Adrenal gland (tissue), 12 donors: ENCODE measurements around the gene IL1RAPL2. TPM values are rescaled to one million over a fixed set of nuclear protein-coding genes. Genes with fewer than 3 reads are reported as not detected.

Source experiments
- DNase-seq, 7 donors: peaks; one replicate each; pipeline ENCODE4 v3.0.0-alpha.2; 2019 to 2020
- H3K27ac ChIP-seq, 5 donors: fragments of 200-600 bp; sonication (generic) in 4 of 5; 1 replicate in 3 of 5; 2 replicates in 2 of 5; pipeline versions ENCODE4 v1.5.1 to v1.8.0; 2016 to 2020; ENCODE audit warnings: mild to moderate bottlenecking in 1 of 5
- H3K27me3 ChIP-seq: fragments of 200-600 bp; 2 replicates; pipeline ENCODE4 v1.8.0; 2021
- H3K36me3 ChIP-seq, 2 donors: fragments of 200-600 bp; replicated peaks in 1 of 2; 1 replicate in 1 of 2; 2 replicates in 1 of 2; pipeline versions ENCODE4 v1.5.1 to v1.8.0; 2018 to 2022
- H3K4me1 ChIP-seq, 2 donors: fragments of 200-600 bp; replicated peaks in 1 of 2; 1 replicate in 1 of 2; 2 replicates in 1 of 2; pipeline versions ENCODE4 v1.5.1 to v1.8.0; 2018 to 2021
- H3K4me3 ChIP-seq, 4 donors: fragments of 200-600 bp; sonication (generic) in 3 of 4; one replicate each; pipeline ENCODE4 v1.5.1; 2016 to 2018
- H3K9me3 ChIP-seq, 3 donors: fragments of 200-600 bp; sonication (generic) in 1 of 3; replicated peaks in 1 of 3; 1 replicate in 2 of 3; 2 replicates in 1 of 3; pipeline versions ENCODE4 v1.5.1 to v1.8.0; 2016 to 2021
- POLR2A ChIP-seq, 2 donors: fragments of 450-650 bp; IDR thresholded peaks; one replicate each; pipeline ENCODE4 v1.6.1; 2017; ENCODE audit warnings: antibody characterized with exemption in 2 of 2, mild to moderate bottlenecking in 2 of 2, moderate library complexity in 1 of 2
- WGBS, 4 donors: extraction: QIAGEN DNeasy Blood & Tissue Kit in 2 of 4; methylation state at CpG; one replicate each; pipeline versions ENCODE4 v1.1.5 to v1.1.7; 2013 to 2017; 5-methylcytosine and 5-hydroxymethylcytosine counted together
- intact Hi-C, 2 donors: fragments of 100-400 bp; cut with DNase I; formaldehyde crosslinking; loops; one replicate each; pipeline versions ENCODE4 v1.14.1 to v1.15.0; 2022 to 2023
- polyA plus RNA-seq, 3 donors: library from polyadenylated mRNA; stranded (reverse); fragments of 200-250 nt in 2 of 3; fragments of 350-450 nt in 1 of 3; fragmentation: Illumina TruSeq in 1 of 3; extraction: RNeasy Lipid Tissue Mini Kit (QIAGEN cat#74804) in 1 of 3; gene quantifications; one replicate each; pipeline ENCODE4 v1.2.3, GENCODE V29; 2013 to 2014
- total RNA-seq, 9 donors: library from RNA; depleted of rRNA in 4 of 9; stranded (reverse); fragments of >200 nt in 4 of 9; fragments of 120-200 nt in 1 of 9; fragmentation: NEBNext Ultra II Directional in 1 of 9; extraction: Animal tissue kit (Norgen Biotek cat#: 25700) in 1 of 9; gene quantifications; one replicate each; pipeline versions ENCODE4 v1.1.0 to v1.2.4, GENCODE V29; 2013 to 2023
- TF ChIP-seq, protein P1 (sequence below), 6 experiments: fragments of 450-650 bp in 4 of 6; fragments of 200-600 bp in 2 of 6; sonication (generic) in 1 of 6; IDR thresholded peaks; 1 replicate in 5 of 6; 2 replicates in 1 of 6; pipeline versions ENCODE4 v1.5.1 to v1.8.0; 2016 to 2021; ENCODE audit warnings: antibody characterized with exemption in 6 of 6, mild to moderate bottlenecking in 2 of 6, moderate library complexity in 1 of 6
- donor health status: healthy with polysubstance abuse.
- donor health status: Bipolar disorder and iron deficiency.
- donor health status: DM: yes; HTN: yes; CAD: no.
- donor health status: DM: no; HTN: no; CAD: no.
- donor health status: DM: no; HTN: no; CAD: no.
- donor health status: DM: yes; HTN: yes; CAD: no.

Gene IL1RAPL2
- total and polyA plus RNA-seq, 12 donors: 0.27 to 8.4 (median 0.64) TPM; not detected in 5

DNA sequence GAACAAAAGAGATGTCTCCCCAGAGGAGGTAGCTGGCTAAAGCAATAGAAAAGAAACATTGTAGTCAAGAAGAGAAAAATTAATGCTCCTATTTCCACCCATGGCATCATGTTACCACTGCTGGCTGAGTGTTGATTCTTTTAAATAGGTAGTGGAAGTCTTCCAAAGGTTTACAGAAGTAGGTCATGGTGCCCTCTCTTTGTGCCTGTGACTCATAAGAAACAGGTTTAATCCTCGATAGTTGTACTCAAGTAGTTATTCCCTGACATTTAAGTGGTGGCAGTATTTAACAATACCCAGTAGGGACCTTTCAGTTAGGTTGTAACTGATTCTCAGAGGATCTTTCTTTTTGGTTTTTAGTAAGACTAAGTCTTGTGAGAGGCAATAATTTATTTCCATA is 406.7 kb downstream of the IL1RAPL2 start:
- no peak for TF ChIP-seq POLR2A (IDR thresholded peaks at IDR 0.05)
- TF ChIP-seq, protein P1, sequence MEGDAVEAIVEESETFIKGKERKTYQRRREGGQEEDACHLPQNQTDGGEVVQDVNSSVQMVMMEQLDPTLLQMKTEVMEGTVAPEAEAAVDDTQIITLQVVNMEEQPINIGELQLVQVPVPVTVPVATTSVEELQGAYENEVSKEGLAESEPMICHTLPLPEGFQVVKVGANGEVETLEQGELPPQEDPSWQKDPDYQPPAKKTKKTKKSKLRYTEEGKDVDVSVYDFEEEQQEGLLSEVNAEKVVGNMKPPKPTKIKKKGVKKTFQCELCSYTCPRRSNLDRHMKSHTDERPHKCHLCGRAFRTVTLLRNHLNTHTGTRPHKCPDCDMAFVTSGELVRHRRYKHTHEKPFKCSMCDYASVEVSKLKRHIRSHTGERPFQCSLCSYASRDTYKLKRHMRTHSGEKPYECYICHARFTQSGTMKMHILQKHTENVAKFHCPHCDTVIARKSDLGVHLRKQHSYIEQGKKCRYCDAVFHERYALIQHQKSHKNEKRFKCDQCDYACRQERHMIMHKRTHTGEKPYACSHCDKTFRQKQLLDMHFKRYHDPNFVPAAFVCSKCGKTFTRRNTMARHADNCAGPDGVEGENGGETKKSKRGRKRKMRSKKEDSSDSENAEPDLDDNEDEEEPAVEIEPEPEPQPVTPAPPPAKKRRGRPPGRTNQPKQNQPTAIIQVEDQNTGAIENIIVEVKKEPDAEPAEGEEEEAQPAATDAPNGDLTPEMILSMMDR (IDR thresholded peaks at IDR 0.05): no peak
- 33 to 47% (median 38%) methylated on average over 1 of the region's 1 CpG for WGBS, 4 donors
- H3K36me3 ChIP-seq: no peaks in the 10 kb centered on the region
- peaks cover 19% of the 10 kb centered on the region for H3K27me3 ChIP-seq
- no peak for DNase-seq
- intact Hi-C loops: no loop called here
- H3K27ac ChIP-seq: no peak overlapping the region
- H3K4me1 ChIP-seq: no peaks in the 10 kb centered on the region
- no peaks in the 10 kb centered on the region for H3K9me3 ChIP-seq
- no peak overlapping the region for H3K4me3 ChIP-seq

DNA sequence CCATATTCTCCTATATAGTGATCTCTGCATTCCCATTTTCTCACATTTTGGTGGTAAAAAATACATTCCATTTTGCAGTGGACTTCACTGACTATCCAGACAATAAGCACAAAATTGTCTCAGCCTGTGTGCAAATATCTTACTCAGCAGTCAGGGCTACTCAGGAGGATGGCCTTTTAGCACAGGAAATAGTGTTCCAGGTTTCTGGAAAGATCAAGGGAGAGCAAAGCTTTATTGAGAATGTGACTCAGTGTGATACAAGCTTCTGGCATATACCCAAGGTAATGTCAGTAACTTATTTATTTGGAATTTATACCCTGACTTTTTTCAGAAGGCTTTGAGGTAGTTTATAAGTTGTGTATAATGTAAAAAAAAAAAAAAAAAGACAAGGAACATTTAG is 421.1 kb downstream of the IL1RAPL2 start:
- Histone ChIP-seq H3K4me3 (no peak overlapping the region), H3K9me3 (no peaks in the 10 kb centered on the region), H3K4me1 (no peaks in the 10 kb centered on the region), H3K27me3 (no peaks in the 10 kb centered on the region), H3K36me3 (no peaks in the 10 kb centered on the region), H3K27ac (no peak overlapping the region)
- TF ChIP-seq, protein P1 (IDR thresholded peaks at IDR 0.05): no peak
- no peak for TF ChIP-seq POLR2A (IDR thresholded peaks at IDR 0.05)
- intact Hi-C loops: no loop called here
- DNase-seq: no peak

DNA sequence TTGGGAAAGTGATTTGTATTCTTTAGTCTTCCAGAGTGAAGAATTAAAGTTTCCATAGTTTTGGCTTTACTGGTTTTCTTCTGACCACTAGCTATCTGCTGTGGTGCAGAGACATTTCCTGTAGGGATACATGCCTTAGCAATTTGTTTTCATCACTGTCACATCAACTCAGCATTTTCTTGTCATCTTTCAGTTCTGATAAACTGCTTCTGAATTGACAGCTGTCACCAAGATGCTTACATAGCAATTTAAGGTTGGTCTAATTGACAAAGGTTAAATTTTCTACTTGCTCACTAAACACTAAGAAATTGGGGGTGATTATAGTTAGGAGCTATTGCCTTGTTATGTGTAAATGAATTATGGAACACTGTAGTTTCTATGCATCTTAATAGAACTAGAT is 422.0 kb downstream of the IL1RAPL2 start:
- H3K27ac ChIP-seq: no peak overlapping the region
- no peak for DNase-seq
- no peaks in the 10 kb centered on the region for H3K4me1 ChIP-seq
- H3K36me3 ChIP-seq: no peaks in the 10 kb centered on the region
- no peaks in the 10 kb centered on the region for H3K9me3 ChIP-seq
- no peak overlapping the region for H3K4me3 ChIP-seq
- TF ChIP-seq POLR2A (IDR thresholded peaks at IDR 0.05): no peak
- TF ChIP-seq, protein P1 (IDR thresholded peaks at IDR 0.05): no peak
- intact Hi-C loops: no loop called here
- H3K27me3 ChIP-seq: no peaks in the 10 kb centered on the region

DNA sequence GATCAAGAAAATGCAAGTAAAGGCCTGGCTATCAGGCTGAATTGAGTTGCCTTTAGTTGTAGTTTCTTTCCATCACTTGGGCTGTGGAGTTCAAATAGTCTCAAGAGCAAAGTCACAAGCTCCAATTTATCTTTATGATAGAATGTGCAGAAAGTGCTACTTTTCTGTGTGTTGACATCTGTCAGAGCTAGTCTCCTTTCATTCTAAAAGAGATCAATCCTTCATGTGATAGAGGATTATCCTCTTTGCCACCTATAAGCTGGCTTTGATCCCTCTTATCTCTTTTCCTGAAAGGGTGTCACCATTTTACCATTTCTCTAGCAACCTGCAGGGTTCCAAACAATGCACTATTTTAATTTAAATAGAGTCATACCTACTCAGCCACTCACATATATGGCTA is 429.5 kb downstream of the IL1RAPL2 start:
- H3K4me3 ChIP-seq: no peak overlapping the region
- TF ChIP-seq POLR2A (IDR thresholded peaks at IDR 0.05): no peak
- no peaks in the 10 kb centered on the region for H3K9me3 ChIP-seq
- no peaks in the 10 kb centered on the region for H3K27me3 ChIP-seq
- H3K27ac ChIP-seq: no peak overlapping the region
- no peaks in the 10 kb centered on the region for H3K4me1 ChIP-seq
- no peak for DNase-seq
- intact Hi-C loops: no loop called here
- no peaks in the 10 kb centered on the region for H3K36me3 ChIP-seq

DNA sequence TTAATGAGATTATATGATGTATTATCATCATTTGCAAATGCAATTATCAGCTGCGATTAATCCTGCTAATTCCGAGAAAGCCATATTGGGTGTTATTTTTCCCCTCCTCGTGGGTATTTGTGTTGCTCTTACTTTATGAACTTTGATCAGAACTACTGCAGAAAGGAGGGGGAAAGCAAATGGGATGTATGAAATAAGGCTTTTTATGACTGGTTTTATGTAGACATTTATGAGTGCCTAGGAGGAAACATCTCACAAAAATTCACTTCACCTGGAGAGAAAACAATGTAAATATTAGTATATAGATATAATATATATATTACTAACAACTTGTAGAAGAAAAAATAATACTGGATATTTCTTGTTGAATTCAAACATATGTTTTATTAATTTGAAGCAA is 440.1 kb downstream of the IL1RAPL2 start:
- TF ChIP-seq, protein P1 (IDR thresholded peaks at IDR 0.05): no peak
- no peak for TF ChIP-seq POLR2A (IDR thresholded peaks at IDR 0.05)
- H3K4me1 ChIP-seq: no peaks in the 10 kb centered on the region
- H3K36me3 ChIP-seq: no peaks in the 10 kb centered on the region
- H3K27ac ChIP-seq: no peak overlapping the region
- 49 to 69% (median 55%) methylated on average over 3 of the region's 3 CpGs for WGBS, 4 donors
- no peak for DNase-seq
- H3K27me3 ChIP-seq: no peaks in the 10 kb centered on the region
- H3K4me3 ChIP-seq: no peak overlapping the region
- no peaks in the 10 kb centered on the region for H3K9me3 ChIP-seq
- intact Hi-C loops: no loop called here
